ENCODE data around the gene SMIM1. TPM values are rescaled to one million over a fixed set of nuclear protein-coding genes. Genes with fewer than 3 reads are reported as not detected.
"Not testable (repeated sequence)": the region's sequence is repeated elsewhere in the genome, so short reads cannot be mapped to it uniquely, and the experiment has no call there.

SMIM1 gene
- total RNA-seq, 3 donors from 2014 or later (not counting 1 experiment from before 2014, with no cell fraction given) = 0.78 to 2.6 (median 1.6) TPM

DNA sequence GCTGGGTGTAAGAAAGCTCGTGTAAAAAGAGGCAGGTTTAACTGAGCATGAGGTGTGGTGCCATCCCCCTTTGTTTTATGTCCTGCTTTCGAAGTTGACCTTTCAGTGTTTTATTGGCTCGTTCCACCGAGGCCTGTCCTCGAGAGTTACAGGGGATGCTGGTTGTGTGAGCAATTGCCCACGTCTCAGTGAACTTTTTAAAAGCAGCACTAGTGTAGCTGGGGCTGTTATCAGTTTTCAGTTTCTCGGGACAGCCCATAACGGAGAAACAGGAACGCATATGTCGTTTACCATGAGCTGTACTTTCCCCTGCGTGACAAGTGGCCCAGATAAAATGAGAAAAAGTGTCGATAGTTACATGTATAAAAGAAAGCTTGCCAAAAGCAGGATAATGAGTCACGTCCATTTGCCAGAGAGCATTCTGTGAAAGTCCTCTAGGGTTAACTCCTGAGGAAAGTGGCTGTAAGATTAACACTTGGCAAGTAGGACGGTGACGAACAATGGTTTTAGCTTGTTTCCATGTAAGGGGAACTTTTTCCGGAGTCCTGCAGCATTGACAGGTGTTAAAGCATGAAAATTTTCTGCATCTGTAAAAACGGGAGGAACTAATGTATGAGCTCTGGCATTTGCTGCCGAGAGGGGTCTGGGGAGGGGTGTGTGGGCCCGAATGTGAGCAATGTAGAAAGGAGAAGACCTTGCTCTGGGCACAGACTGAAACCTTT lies 31.5 kb downstream of the SMIM1 start:
- no peak overlapping the region for H3K27ac ChIP-seq (ENCODE audit: low read length)
- H3K9me3 Mint-ChIP-seq = no peaks in the 10 kb centered on the region
- no peaks in the 10 kb centered on the region for H3K36me3 ChIP-seq (ENCODE audit: control insufficient read depth, insufficient read depth, low read length)
- H3K27ac Mint-ChIP-seq = no peak overlapping the region
- H3K9me3 ChIP-seq (ENCODE audit: control insufficient read depth, insufficient read depth, low read length) = no peaks in the 10 kb centered on the region
- no peaks in the 10 kb centered on the region for H3K4me1 ChIP-seq (ENCODE audit: control insufficient read depth, insufficient read depth, low read length)
- peaks cover 5% of the 10 kb centered on the region in 2 donors for H3K4me1 Mint-ChIP-seq
- 74% methylated on average over 19 of the region's 19 CpGs for WGBS (ENCODE audit: insufficient coverage)
- peaks cover 8% of the 10 kb centered on the region for H3K27me3 ChIP-seq (ENCODE audit: control insufficient read depth, insufficient read depth, low read length)
- DNase-seq = no peak
- H3K4me3 ChIP-seq (ENCODE audit: low read length) = no peak overlapping the region
- ATAC-seq = no peak
- H3K36me3 Mint-ChIP-seq = no peaks in the 10 kb centered on the region
- TF ChIP-seq, protein P1, sequence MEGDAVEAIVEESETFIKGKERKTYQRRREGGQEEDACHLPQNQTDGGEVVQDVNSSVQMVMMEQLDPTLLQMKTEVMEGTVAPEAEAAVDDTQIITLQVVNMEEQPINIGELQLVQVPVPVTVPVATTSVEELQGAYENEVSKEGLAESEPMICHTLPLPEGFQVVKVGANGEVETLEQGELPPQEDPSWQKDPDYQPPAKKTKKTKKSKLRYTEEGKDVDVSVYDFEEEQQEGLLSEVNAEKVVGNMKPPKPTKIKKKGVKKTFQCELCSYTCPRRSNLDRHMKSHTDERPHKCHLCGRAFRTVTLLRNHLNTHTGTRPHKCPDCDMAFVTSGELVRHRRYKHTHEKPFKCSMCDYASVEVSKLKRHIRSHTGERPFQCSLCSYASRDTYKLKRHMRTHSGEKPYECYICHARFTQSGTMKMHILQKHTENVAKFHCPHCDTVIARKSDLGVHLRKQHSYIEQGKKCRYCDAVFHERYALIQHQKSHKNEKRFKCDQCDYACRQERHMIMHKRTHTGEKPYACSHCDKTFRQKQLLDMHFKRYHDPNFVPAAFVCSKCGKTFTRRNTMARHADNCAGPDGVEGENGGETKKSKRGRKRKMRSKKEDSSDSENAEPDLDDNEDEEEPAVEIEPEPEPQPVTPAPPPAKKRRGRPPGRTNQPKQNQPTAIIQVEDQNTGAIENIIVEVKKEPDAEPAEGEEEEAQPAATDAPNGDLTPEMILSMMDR (IDR thresholded peaks at IDR 0.05) = no peak
- H3K4me3 Mint-ChIP-seq = no peak overlapping the region
- intact Hi-C loops (cut with micrococcal nuclease) = no loop called here
- H3K27me3 Mint-ChIP-seq (ENCODE audit: low read depth in 2 of 2) = peaks cover 34 to 38% of the 10 kb centered on the region in 2 donors

DNA sequence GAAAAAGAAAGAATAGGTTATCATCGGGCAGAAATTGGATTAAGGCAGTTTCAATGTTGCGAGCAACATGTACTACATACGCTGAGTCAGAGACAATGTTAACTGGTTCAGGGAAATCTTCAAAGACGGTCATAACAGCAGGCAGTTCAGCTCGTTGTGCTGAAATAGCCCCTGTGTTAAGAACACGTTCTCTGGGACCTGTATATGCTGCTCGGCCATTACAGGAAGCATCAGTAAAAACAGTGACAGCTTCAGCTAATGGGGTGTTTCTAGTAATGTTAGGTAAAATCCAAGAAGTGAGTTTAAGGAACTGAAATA lies 32.0 kb downstream of the SMIM1 start:
- ATAC-seq; H3K4me3 Mint-ChIP-seq; H3K27ac ChIP-seq (ENCODE audit: low read length); H3K27me3 ChIP-seq (ENCODE audit: control insufficient read depth, insufficient read depth, low read length); H3K9me3 Mint-ChIP-seq; H3K27ac Mint-ChIP-seq; H3K36me3 ChIP-seq (ENCODE audit: control insufficient read depth, insufficient read depth, low read length); H3K4me3 ChIP-seq (ENCODE audit: low read length); intact Hi-C loops (cut with micrococcal nuclease); H3K4me1 ChIP-seq (ENCODE audit: control insufficient read depth, insufficient read depth, low read length); H3K36me3 Mint-ChIP-seq; H3K9me3 ChIP-seq (ENCODE audit: control insufficient read depth, insufficient read depth, low read length); DNase-seq; H3K4me1 Mint-ChIP-seq: not testable (repeated sequence)
- peaks cover 34 to 38% of the 10 kb centered on the region in 2 donors for H3K27me3 Mint-ChIP-seq (ENCODE audit: low read depth in 2 of 2)
- WGBS (ENCODE audit: insufficient coverage) = 54% methylated on average over 7 of the region's 7 CpGs

DNA sequence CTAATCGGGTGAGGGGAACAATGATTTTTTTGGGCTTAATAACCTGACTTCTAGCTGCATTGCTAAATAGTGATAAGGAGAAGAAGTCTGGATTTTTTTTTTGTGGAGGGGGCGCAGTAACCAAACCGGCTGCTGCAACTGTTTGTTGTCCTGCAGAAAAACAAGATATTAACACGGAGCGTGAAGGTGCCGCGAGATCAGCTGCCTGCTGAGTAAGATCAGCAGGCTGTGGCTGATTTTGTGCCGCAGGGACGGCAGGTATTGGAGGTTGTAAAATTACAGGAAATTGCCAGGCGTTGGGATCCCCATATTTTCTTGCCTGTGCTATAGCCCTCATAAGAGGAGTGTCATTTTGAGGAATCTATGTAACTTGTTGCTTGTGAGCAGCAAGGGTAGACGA lies 32.5 kb downstream of the SMIM1 start:
- ATAC-seq = no peak
- Histone ChIP-seq H3K36me3 (ENCODE audit: control insufficient read depth, insufficient read depth, low read length) (no peaks in the 10 kb centered on the region), H3K27ac (ENCODE audit: low read length) (no peak overlapping the region), H3K4me3 (ENCODE audit: low read length) (no peak overlapping the region), H3K4me1 (ENCODE audit: control insufficient read depth, insufficient read depth, low read length) (peaks cover 9% of the 10 kb centered on the region), H3K9me3 (ENCODE audit: control insufficient read depth, insufficient read depth, low read length) (no peaks in the 10 kb centered on the region), H3K27me3 (ENCODE audit: control insufficient read depth, insufficient read depth, low read length) (peaks cover 8% of the 10 kb centered on the region)
- TF ChIP-seq, protein P1 (IDR thresholded peaks at IDR 0.05) = no peak
- Mint-ChIP-seq H3K27ac (no peak overlapping the region), H3K27me3 (ENCODE audit: low read depth in 2 of 2) (peaks cover 34 to 38% of the 10 kb centered on the region in 2 donors), H3K4me3 (no peak overlapping the region), H3K36me3 (no peaks in the 10 kb centered on the region), H3K9me3 (no peaks in the 10 kb centered on the region), H3K4me1 (peaks cover 8 to 9% of the 10 kb centered on the region in 2 donors)
- intact Hi-C loops (cut with micrococcal nuclease) = no loop called here
- no peak for DNase-seq
- 83% methylated on average over 11 of the region's 11 CpGs for WGBS (ENCODE audit: insufficient coverage)

DNA sequence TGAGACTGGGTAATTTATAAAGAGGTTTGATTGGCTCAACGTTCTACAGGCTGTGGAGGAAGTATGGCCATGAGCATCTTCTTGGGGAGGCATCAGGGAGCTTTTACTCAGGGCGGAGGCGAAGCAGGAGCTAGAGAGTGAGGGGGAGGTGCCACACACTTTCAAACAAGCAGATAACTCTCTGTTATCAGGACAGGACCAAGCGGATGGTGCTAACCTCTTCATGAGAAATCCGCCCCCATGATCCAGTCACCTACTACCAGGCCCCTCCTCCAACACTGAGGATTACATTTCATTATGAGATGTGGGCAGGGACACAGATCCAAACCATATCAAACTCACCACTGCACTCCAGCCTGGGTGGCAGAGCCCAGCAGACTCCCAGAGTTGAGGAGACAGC lies 35.2 kb downstream of the SMIM1 start:
- ATAC-seq (no peak), DNase-seq (no peak)
- H3K4me1 ChIP-seq (ENCODE audit: control insufficient read depth, insufficient read depth, low read length) = peaks cover 17% of the 10 kb centered on the region
- H3K4me3 Mint-ChIP-seq = no peak overlapping the region
- intact Hi-C loops (cut with micrococcal nuclease) = no loop called here
- no peaks in the 10 kb centered on the region for H3K9me3 Mint-ChIP-seq
- H3K9me3 ChIP-seq (ENCODE audit: control insufficient read depth, insufficient read depth, low read length) = no peaks in the 10 kb centered on the region
- no peaks in the 10 kb centered on the region for H3K36me3 ChIP-seq (ENCODE audit: control insufficient read depth, insufficient read depth, low read length)
- H3K36me3 Mint-ChIP-seq = no peaks in the 10 kb centered on the region
- TF ChIP-seq, protein P1 (IDR thresholded peaks at IDR 0.05) = no peak
- peaks cover 6 to 7% of the 10 kb centered on the region in 2 donors for H3K4me1 Mint-ChIP-seq
- 69% methylated on average over 5 of the region's 5 CpGs for WGBS (ENCODE audit: insufficient coverage)
- H3K27ac Mint-ChIP-seq = no peak overlapping the region
- no peak overlapping the region for H3K4me3 ChIP-seq (ENCODE audit: low read length)
- H3K27ac ChIP-seq (ENCODE audit: low read length) = no peak overlapping the region
- H3K27me3 ChIP-seq (ENCODE audit: control insufficient read depth, insufficient read depth, low read length) = peaks cover 5% of the 10 kb centered on the region
- peaks cover 24 to 31% of the 10 kb centered on the region in 2 donors for H3K27me3 Mint-ChIP-seq (ENCODE audit: low read depth in 2 of 2)

Measured in natural killer cell (primary cell).